ENCODE data around the gene STOM.

STOM gene

DNA sequence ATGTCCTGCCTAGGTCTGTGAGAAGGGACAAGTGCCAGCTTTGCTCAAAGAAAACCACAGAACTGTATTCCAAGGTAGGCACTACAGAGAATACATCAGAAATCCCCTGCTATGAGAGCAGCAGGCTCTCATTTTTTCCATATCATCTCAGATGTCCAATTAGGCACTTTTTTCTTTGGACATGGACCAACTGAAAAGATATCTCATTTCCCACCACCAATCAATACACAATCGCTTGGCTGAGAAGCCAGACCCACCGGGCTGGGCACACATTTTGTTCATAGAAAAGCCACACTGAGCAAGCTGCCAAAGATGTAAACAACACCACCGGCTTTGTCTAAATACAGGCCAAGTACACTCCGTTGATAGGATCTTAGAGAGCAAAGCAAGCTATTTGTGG is 25.9 kb downstream of the STOM start:
- no peak for DNase-seq

DNA sequence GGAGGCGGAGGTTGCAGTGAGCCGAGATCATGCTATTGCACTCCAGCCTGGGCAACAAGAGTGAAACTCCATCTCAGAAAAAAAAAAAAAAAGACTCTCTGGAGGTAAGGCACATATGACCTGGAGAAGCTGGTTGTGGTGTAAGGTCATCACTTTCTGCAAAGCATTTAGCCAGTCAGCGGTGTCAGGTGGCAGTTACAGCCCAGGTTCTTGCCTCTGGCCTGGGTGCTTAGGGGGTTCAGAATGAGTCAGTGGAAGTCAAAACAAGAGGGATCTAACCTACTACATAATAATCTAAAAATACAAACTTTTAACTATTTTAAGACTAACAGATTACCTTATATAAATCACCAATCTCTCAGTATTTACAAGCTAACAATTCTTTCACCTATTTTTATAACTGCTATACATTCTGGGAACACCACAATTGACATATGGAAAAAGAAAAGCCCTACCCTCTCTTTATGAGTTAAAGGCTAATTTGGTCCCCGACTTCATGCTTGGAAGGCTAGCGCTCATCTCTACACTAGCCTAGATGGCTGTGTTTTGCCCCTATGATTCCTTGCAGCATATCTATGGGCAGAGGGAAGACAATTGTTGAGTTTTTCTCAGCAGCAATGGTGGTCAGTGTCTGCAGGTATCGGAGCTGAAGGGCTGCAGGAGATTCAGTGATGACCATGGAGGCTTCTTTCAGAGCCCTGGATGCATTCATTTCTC is 29.2 kb downstream of the STOM start:
- no peak for DNase-seq

DNA sequence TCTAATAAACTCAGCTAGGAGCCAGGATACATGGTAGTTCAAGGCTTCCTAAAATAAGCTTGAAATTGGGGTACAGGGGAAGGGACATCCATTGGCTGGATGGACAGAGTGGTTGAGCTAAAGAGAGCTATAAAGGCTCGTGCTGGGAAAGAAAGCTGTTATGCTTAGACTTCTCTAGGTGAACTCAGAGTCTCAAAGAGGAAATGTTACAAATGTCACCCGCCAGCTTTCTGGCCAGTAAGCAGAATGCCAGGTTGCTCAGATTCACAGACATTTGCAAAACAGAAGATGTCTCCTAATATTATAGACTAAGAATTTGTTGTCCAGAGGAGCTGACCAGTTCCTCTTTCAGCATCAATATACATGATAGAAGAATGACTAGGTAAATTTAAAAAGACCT is 30.6 kb downstream of the STOM start:
- no peak for DNase-seq

DNA sequence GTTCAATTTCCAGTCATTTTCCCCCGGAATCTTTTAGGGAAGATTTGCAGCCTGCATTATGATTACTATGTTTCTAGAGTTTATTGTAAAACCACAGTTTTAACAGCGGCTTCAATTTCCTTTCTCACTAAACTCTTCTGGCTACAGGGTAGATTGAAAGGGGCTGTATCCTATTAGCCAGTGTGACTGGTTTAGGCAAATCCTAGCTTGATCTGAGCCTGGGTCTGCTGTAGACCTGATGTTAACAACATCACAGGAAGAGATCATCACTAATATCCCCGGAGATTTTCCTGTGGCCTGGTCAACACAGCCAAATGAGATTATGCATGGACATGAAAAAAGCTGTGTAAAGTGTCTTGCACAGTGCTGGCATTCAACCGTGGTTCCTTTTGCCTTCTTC is 33.4 kb downstream of the STOM start:
- DNase-seq = no peak

DNA sequence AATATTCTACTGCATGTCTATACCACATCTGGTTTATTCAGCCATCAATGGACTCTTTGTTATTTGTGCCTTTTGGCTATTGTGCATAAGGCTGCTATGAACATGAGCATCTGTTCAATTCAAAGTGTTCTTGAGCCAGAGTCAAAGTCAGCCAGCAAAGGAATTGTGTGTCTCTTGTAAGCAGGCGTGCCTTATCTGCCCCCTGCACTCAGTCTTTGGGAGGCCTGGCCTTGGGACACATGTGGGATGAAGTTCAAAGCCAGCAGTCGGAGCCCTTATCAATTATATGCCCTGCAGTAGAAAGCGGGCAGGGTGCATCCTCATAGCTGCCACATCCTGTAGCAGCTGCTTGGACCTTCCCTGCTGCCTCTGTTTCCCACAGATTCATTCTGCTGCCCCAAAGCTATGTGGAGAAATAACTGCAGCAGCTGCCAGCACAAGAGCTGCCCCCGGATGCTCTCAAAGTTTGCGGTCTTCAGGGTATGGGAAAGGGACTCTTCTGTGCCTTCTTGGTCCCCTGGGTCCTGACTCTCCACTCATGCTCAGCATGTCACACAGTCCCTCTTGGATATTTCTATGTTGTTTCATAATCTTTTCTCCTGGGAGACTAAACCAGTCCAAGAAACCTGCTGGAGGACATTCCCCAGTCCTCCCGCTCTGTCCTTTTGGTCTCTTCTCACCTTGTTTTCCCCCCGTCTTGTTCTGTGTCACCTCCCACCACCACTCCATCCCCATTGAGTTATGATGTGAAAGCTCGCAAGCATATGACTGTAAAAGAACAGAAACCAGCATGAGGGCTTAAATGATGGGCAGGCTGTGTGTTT is 35.9 kb downstream of the STOM start:
- DNase-seq = no peak

DNA sequence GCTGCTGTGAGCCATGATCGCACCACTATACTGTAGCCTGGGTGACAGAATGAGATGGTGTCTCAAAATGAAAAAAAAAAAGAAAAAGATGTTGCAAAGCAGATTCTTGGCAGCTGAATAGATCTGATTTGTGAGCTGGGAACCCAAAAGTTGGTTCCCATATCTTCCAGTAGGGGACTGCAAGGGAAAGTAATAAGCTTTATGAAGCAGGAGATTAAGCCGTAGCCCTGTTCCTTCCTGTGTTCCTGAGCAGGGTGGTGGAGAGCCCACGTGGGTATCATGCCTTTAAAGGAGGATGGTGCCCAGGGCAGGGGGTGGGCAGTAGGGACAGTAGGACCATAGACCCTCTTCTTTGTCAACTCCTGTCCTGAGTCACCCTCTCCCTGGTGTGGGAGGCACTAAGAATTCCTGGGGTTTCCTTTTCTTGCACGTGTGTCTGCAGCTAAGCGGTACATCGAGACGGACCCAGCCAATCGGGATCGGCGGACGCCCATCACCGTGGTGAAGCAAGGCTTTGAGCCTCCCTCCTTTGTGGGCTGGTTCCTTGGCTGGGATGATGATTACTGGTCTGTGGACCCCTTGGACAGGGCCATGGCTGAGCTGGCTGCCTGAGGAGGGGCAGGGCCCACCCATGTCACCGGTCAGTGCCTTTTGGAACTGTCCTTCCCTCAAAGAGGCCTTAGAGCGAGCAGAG is 37.9 kb downstream of the STOM start:
- DNase-seq = no peak

DNA sequence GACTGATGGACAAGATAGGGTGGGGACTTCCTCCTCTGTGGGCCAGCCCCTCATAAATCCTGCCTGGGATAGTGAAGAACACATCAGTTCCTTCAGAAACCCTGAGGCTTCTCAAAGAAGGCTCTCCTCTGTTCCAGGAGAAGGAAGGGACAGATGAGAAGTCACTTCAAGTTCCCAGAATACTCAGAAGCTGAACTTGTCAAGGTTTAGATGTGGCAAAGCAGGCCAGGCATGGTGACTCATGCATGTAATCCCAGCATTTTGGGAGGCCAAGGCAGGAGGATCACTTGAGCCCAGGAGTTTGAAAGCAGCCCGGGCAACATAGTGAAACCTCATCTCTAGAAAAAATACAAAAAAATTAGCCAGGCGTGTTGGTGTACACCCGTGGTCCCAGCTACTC is 38.5 kb downstream of the STOM start:
- no peak for DNase-seq

DNA sequence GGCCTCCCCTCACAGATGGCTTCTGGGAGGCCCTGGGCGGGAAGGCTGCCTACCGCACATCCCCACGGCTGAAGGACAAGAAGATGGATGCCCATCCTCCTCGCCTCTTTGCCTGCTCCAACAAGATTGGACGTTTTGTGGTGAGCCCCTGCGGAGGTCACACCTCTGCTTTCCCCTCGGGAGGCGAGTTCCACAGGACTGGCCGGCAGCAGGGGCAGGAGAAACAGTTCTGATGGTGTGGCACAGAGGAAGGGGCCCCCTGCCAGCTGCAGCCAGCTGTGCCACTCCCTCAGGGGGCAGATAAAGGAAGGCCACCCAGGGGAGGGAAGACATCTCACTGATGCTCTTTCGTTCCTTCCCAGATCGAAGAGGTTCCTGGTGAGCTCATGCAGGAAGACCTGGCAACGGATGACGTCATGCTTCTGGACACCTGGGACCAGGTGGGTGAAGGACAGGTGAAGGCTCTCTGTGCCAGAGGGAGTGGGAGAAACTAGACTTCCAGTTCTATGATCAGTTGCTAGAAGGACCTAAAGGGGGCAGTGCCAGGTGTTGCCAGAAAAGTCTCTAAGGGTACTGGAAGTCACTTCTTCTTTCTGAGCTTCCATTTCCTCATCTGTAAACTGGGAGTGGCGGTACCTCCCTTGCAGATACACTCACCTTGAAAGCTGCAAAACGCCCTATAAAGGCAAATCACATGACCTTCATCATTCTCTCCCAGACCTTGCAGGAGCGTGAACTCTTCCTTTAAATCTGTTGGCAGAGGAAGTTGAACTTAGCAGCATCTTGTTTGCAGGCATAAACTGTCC is 41.0 kb downstream of the STOM start:
- no peak for DNase-seq

DNA sequence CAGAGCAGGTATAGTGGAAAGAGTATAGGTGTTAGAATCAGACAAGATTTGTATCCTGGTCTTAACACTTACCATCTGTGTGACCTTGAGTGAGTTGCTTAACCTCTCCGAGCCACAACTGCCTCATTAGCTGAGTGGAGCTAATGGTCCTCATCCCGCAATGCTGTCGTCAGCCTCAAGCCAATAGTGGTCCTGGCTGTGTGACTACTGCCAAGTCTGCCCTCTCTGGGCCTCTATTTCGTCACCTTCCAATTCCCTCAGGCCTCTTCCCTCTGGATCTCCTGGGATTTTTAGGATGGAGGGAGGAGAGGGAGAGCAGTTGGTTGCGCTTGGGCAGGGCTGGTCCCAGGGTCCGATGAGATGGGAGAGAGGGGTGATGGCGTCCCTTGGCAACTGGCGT is 41.6 kb downstream of the STOM start:
- no peak for DNase-seq

DNA sequence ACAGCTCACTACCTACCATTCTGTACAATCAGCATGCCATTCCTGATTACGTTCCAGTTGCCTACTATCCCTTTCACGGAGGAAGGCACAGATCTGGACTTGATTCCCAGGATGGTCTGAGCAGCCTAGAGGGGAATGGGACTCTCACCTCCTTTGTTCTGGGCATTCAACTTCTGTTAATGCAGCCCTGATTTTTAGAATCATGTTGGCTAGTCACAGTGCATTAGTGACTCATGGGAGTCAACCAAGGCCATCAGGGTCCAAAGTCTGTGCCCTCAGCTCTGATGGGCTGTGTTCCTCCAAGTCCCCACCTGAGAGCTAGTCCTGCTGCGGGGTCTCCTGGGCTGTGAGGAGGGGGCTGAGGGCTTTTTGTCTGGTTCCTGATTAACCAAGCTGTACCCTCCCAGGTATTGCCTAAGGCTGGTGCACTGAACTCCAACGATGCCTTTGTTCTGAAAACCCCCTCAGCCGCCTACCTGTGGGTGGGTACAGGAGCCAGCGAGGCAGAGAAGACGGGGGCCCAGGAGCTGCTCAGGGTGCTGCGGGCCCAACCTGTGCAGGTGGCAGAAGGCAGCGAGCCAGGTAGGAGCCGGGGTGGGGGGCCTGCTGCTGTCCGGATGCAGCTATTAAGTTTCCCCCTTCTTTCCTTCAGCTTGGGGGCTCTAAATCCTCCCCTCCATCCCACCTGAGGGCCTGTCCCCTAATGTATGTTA is 43.0 kb downstream of the STOM start:
- DNase-seq = no peak

DNA sequence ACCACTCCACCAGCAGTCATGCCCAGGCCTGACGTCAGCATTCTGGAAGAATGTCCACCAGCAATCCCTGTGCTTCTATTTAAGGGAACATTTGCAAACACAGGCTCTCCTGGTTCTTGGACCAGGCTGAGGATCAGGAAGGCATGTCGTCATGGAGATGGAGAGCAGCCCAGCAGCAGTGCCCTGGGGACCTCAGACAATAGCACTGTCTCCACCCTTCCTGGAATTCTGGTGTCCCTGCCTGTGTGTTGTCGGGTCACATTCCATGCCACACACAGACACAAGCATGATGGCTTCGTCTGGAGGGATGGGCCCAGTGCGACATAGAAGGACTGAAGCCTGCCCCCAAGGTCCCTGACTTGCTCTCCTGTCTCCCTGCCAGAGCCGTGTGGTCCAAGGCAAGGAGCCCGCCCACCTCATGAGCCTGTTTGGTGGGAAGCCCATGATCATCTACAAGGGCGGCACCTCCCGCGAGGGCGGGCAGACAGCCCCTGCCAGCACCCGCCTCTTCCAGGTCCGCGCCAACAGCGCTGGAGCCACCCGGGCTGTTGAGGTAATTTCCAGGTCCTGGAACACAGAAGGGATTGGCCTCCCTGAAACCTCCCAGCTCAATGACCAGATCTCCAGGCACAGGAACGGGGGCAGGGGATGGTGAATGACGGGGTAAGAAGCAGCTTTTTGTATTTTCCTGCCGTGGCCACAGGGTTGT is 43.8 kb downstream of the STOM start:
- no peak for DNase-seq

DNA sequence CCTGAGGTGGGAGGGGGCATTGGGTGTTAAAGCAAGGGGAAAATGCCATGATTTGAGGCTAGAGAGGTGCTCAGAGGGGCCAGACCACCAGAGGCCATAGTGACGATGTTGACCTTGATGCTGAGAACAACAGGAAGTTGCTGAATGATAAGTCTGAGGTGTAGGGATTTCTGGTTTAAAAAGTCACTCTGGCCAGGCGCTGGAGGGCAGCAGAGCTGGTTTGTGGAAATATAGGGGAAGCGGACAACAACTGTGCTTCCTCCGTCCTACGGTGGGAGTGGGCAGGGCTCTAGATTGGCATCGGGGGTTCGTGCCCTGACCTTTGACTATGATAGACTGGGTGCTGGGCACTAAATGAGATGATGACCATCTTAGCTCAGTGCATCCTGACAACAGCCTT is 44.7 kb downstream of the STOM start:
- DNase-seq = no peak

DNA sequence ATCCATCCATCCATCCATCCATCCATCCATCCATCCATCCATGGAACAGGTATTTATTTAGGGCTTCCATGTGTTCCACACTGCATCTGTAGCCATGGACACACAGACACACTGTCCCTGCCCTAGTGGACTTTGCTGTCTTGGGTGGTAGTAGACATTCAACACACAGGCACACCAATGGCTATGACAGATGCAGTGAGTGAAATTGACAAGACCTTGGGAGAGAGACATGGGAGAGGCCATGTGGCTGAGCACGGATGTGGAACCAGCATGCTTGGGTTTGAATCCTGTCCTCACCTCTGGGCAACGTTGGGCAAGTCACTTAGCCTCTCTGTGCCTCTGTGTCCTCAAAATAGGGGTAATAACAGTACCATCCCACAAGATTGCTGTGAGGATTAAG is 45.3 kb downstream of the STOM start:
- DNase-seq = no peak

DNA sequence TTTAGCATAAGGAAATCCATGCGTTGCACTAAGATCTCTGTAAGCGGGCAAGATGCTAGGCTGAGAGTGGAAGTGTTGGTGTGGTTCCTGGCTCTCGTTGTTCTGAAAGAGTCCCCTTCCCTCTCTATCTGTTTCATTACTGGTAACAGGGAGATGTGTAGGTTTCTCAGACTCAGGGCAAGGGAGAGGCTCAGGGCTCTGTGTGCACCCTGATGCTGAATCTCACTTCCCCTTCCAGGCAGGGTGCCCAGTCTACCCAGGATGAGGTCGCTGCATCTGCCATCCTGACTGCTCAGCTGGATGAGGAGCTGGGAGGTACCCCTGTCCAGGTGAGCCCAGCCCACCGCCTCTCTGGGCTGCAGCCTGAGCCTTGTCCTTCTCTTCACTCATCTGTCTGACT is 45.7 kb downstream of the STOM start:
- DNase-seq = no peak

DNA sequence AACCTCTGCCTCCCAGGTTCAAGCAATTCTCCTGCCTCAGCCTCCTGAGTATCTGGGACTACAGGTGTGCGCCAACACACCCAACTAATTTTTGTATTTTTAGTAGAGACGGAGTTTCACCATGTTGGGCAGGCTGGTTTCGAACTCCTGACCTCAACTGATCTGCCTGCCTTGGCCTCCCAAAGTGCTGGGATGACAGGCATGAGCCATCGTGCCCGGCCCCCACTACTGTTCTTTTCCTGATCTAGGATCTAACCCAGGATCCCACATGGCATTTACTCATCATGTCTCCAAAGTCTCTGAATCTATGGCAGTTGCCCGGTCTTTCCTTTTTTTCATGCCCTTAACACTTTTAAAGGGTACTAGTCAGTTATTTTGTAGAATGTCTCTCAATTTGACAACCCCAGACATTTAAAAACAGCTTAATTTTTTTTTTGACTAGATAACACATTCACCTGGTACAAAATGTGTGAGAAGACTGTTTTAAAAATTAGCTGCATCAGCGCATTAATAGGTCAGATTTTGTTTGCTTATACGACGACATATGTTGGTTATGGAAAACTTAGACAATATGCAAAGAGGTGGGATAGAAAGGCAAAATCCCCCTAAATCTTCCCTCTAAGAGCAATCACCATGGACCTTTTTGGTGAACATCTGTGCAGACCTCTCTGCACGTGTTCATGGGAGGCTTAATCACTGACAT is 46.5 kb downstream of the STOM start:
- no peak for DNase-seq

DNA sequence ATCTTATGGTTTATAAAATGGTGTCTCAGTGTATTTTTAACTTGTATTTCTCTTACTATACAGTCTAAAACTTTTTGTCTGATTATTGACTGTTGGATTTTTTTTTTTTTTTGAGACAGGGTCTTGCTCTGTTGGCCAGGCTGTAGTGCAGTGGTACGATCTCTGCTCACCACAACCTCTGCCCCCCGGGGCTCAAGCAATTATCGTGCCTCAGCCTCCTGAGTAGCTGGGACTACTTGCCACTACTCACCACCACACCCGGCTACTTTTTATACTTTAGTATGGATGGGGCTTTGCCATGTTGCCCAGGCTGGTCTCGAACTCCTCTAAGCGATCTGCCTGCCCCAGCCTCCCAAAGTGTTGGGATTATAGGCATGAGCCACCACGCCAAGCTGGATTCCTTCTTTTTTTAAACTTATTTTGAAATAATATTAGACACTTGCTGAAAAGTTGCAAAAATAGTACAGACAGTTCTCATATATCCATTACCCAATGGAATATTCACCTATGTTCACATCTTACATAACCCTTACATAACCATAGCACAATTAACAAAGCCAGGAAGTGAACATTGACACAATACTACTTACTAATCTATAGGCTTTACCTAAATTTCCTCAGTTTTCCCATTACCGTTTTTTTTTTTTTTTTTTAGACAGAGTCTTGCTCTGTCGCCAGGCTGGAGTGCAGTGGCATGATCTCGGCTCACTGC is 47.2 kb downstream of the STOM start:
- no peak for DNase-seq

DNA sequence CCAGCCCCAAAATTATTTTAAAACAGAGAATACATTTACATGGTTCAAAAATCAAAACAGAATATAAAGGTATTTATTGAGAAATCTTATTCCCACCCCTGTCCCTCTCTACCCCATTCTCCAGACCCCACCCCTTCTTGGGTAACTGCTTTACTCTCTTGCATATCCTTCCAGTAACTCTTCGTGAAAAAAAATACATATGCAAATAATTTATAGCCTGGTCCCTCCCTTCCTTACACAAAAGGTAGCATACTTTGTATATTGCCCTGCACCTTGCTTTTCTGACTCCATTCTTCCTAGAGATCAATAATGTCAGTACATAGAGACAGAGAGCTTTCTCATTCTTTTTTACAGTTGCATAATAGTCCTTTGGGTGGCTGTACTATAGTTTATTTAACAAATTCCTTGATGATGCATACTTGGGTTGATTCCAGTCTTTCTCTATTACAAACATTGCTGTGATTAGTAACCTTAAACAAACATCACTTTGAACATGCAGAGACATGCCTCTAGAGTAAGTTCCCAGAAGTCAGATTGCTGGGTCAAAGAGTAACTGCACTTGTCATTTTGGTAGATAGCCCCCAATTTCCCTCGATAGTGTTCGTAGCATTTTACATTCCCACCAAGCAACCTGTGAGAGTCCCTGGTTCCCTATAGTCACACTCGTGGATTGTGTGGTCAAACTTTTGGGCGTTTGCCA is 47.9 kb downstream of the STOM start:
- DNase-seq = no peak

DNA sequence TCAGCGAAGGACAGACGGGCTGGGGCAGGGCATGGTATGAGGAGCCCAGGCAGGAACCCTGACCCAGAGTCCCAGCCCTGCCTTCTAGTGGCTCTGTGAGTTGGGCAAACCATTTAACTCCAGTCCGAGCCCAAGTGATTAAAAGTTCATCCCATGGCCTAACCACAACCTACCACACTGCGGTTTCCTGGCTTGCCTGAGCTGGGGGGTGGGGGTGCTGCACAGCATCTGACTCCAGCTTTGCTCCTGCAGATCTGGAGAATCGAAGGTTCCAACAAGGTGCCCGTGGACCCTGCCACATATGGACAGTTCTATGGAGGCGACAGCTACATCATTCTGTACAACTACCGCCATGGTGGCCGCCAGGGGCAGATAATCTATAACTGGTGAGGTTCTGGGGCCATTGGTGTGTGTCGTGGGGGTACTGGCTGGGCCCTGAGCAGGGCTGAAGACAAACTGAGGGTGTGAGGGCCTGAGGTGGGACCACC is 49.0 kb downstream of the STOM start:
- DNase-seq = no peak

DNA sequence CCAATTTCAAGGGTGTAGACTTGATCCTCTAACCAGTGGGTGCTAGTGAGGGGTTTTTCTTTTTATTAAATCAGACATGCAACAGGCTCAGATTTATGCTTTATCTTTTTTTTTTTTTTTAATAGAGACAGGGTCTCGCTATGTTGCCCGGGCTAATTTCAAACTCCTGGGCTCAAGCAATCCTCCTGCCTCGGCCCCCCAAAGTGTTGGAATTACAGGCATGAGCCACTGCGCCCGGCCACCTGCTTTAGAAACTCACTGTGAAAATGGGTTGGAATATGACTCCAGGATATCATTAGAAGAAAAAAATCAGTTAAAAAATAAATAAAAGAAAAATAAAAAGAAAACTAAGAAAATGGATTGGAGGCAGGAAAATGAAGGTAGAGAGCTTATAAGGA is 50.7 kb downstream of the STOM start:
- no peak for DNase-seq
